K562 (cell line): Measurements from ENCODE around the gene ELP5. TPM values are rescaled to one million over a fixed set of nuclear protein-coding genes. Genes with fewer than 3 reads are reported as not detected.
A peak's percentile ranks its signal among the peaks of the same experiment; 100 is the strongest.

Experiments
- CEBPG ChIP-seq, 3 experiments: fragments of 200-800 bp in 1 of 3; sonication (Bioruptor generic) in 1 of 3; sonication (generic) in 1 of 3; formaldehyde crosslinking in 1 of 3; IDR thresholded peaks in 2 of 3; conservative IDR thresholded peaks in 1 of 3; 2 replicates each; pipeline versions ENCODE4 v1.6.1 to v1.8.0; 2016 to 2022; ENCODE audit warnings: missing compliant biosample characterization in 2 of 3, missing genetic modification characterization in 2 of 3, mild to moderate bottlenecking in 1 of 3, missing genetic modification reagents in 1 of 3
- CREM ChIP-seq: IDR thresholded peaks from 2 replicates; pipeline ENCODE4 v1.6.1; 2014; ENCODE audit warnings: antibody characterized with exemption, low read depth
- ESRRB ChIP-seq: fragments of 250-450 bp; sonication (Bioruptor Pico); IDR thresholded peaks from 2 replicates; pipeline ENCODE4 v1.5.0; 2020; ENCODE audit warnings: mild to moderate bottlenecking, moderate library complexity, borderline replicate concordance
- IRF1 ChIP-seq: sonication (generic); formaldehyde crosslinking; IDR thresholded peaks from 2 replicates; pipeline ENCODE4 v1.8.0; 2022; ENCODE audit warnings: missing genetic modification reagents, mild to moderate bottlenecking, borderline replicate concordance
- MCM5 ChIP-seq: fragments of 450-650 bp; IDR thresholded peaks from 2 replicates; pipeline ENCODE4 v1.6.1; 2016; ENCODE audit warnings: low read depth
- NFATC3 ChIP-seq: fragments of 450-650 bp; IDR thresholded peaks from 2 replicates; pipeline ENCODE4 v1.6.1; 2017; ENCODE audit warnings: mild to moderate bottlenecking
- PHF21A ChIP-seq: fragments of 450-650 bp; IDR thresholded peaks from 2 replicates; pipeline ENCODE4 v1.6.1; 2017; ENCODE audit warnings: low read depth, borderline replicate concordance
- PTBP1 ChIP-seq: fragments of 200-400 bp; formaldehyde crosslinking; IDR thresholded peaks from 2 replicates; pipeline ENCODE4 v1.6.1; 2017; ENCODE audit warnings: low read depth, low read length
- RHOXF2B ChIP-seq: fragments of 250-450 bp; sonication (Bioruptor Pico); conservative IDR thresholded peaks from 2 replicates; pipeline ENCODE4 v1.5.1; 2021
- ZBTB8A ChIP-seq: fragments of 450-650 bp; IDR thresholded peaks from 2 replicates; pipeline ENCODE4 v1.6.1; 2018; ENCODE audit warnings: mild to moderate bottlenecking, moderate library complexity; ENCODE audit not compliant: partially characterized antibody
- ZFP91 ChIP-seq: sonication (generic); formaldehyde crosslinking; IDR thresholded peaks from 2 replicates; pipeline ENCODE4 v1.8.0; 2022; ENCODE audit warnings: mild to moderate bottlenecking, missing genetic modification reagents
- ZNF584 ChIP-seq: fragments of 200-800 bp; sonication (Bioruptor generic); IDR thresholded peaks from 2 replicates; pipeline ENCODE4 v1.6.1; 2016; ENCODE audit warnings: low read depth, mild to moderate bottlenecking, missing genetic modification characterization, missing compliant biosample characterization
- ZNF766 ChIP-seq: fragments of 200-800 bp; sonication (Bioruptor generic); conservative IDR thresholded peaks from 2 replicates; pipeline ENCODE4 v1.6.1; 2016; ENCODE audit warnings: missing genetic modification characterization, missing compliant biosample characterization
- polyA plus RNA-seq, 8 experiments: library from polyadenylated mRNA; depleted of rRNA in 4 of 8; stranded (reverse) in 5 of 8; unstranded in 3 of 8; fragments of >200 nt; fragmentation: Nextera tagmentation in 2 of 8; fragmentation: Illumina TruSeq in 1 of 8; extraction: Ambion mirVana in 2 of 8; extraction: Trizol in 1 of 8; gene quantifications; 2 replicates each; pipeline versions ENCODE4 v1.2.1 to v1.2.3, GENCODE V29; 2011 to 2014; ENCODE audit warnings: inconsistent platforms in 1 of 8, missing spikeins in 1 of 8
- total RNA-seq, 7 experiments: library from RNA; depleted of rRNA in 6 of 7; stranded (reverse); fragments of >200 nt in 6 of 7; fragmentation: Illumina TruSeq in 2 of 7; extraction: Trizol in 2 of 7; gene quantifications; 2 replicates each; pipeline versions ENCODE4 v1.2.1 to v1.2.3, GENCODE V29; 2011 to 2021; ENCODE audit warnings: low replicate concordance in 1 of 7
- TF ChIP-seq, protein P1 (sequence below): fragments of 250-450 bp; sonication (Bioruptor Pico); IDR thresholded peaks from 2 replicates; pipeline ENCODE4 v1.4.0; 2020; ENCODE audit warnings: mild to moderate bottlenecking, moderate library complexity
- TF ChIP-seq, protein P2 (sequence below): sonication (generic); formaldehyde crosslinking; IDR thresholded peaks from 2 replicates; pipeline ENCODE4 v1.8.0; 2023; ENCODE audit warnings: missing genetic modification reagents, mild to moderate bottlenecking, borderline replicate concordance

ELP5 gene
- total and polyA plus RNA-seq, 9 of the 15 experiments (the other 6 are each of a cell fraction or from before 2014, with no cell fraction given): 25.7 to 77.9 (median 52.9) TPM

DNA sequence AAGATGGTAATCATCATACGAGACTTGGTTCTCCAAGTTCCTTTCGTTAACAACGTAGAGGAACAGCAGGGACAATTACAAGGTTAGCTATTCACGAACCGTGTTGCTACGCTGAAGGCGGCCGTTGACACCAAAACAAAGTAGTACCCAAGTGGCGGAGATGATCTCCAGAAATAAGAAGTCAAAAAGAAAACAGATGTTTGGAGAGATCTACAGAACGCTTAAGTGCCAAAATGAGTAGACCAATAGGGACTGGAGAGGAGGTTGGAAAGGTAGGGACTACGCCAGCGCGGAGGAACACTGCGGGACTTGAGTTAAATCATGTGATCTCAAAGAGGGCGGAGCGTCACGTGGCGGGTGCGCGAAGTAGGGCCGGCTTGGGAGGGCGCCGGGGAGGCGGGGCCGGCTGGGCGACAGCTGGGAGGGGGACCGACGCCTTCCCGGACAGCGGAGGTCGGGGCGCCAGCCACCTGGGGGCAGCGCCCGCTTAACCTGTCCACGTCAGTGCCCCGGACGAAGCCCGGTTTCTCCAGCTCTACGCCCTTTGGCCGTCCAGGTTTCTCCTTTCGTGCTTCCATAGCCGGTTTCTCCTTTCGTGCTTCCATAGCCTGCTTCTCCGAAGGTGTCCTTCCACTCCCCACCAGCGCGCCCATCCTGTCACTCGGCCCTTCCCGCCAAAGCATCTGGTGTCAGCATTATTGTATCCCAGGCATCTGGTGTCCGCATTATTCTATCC is 9.1 kb upstream of the ELP5 start (continued):
- TF ChIP-seq, protein P1, sequence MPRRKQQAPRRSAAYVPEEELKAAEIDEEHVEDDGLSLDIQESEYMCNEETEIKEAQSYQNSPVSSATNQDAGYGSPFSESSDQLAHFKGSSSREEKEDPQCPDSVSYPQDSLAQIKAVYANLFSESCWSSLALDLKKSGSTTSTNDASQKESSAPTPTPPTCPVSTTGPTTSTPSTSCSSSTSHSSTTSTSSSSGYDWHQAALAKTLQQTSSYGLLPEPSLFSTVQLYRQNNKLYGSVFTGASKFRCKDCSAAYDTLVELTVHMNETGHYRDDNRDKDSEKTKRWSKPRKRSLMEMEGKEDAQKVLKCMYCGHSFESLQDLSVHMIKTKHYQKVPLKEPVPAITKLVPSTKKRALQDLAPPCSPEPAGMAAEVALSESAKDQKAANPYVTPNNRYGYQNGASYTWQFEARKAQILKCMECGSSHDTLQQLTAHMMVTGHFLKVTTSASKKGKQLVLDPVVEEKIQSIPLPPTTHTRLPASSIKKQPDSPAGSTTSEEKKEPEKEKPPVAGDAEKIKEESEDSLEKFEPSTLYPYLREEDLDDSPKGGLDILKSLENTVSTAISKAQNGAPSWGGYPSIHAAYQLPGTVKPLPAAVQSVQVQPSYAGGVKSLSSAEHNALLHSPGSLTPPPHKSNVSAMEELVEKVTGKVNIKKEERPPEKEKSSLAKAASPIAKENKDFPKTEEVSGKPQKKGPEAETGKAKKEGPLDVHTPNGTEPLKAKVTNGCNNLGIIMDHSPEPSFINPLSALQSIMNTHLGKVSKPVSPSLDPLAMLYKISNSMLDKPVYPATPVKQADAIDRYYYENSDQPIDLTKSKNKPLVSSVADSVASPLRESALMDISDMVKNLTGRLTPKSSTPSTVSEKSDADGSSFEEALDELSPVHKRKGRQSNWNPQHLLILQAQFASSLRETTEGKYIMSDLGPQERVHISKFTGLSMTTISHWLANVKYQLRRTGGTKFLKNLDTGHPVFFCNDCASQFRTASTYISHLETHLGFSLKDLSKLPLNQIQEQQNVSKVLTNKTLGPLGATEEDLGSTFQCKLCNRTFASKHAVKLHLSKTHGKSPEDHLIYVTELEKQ (CRISPR knock-in tag): no peak
- TF ChIP-seq ZBTB8A (no peak), PTBP1 (no peak), CEBPG (CRISPR knock-in tag; IDR thresholded peaks at IDR 0.05) (no peak), CEBPG (tag; conservative IDR thresholded peaks at IDR 0.05 in 1 of 2, IDR thresholded peaks at IDR 0.05 in 1 of 2) (no peak), ZNF584 (no peak), IRF1 (CRISPR knock-in tag) (no peak), ESRRB (CRISPR knock-in tag) (no peak), ZFP91 (CRISPR knock-in tag) (no peak), NFATC3 (0 out of 2 replicates have a peak, but pooled peaks have one; percentile 68), RHOXF2B (CRISPR knock-in tag) (no peak), ZNF766 (CRISPR knock-in tag) (no peak), MCM5 (no peak), CREM (peak; percentile 83), PHF21A (peak; percentile 67; the same call in 1 of the 2 replicates)
- TF ChIP-seq, protein P2, sequence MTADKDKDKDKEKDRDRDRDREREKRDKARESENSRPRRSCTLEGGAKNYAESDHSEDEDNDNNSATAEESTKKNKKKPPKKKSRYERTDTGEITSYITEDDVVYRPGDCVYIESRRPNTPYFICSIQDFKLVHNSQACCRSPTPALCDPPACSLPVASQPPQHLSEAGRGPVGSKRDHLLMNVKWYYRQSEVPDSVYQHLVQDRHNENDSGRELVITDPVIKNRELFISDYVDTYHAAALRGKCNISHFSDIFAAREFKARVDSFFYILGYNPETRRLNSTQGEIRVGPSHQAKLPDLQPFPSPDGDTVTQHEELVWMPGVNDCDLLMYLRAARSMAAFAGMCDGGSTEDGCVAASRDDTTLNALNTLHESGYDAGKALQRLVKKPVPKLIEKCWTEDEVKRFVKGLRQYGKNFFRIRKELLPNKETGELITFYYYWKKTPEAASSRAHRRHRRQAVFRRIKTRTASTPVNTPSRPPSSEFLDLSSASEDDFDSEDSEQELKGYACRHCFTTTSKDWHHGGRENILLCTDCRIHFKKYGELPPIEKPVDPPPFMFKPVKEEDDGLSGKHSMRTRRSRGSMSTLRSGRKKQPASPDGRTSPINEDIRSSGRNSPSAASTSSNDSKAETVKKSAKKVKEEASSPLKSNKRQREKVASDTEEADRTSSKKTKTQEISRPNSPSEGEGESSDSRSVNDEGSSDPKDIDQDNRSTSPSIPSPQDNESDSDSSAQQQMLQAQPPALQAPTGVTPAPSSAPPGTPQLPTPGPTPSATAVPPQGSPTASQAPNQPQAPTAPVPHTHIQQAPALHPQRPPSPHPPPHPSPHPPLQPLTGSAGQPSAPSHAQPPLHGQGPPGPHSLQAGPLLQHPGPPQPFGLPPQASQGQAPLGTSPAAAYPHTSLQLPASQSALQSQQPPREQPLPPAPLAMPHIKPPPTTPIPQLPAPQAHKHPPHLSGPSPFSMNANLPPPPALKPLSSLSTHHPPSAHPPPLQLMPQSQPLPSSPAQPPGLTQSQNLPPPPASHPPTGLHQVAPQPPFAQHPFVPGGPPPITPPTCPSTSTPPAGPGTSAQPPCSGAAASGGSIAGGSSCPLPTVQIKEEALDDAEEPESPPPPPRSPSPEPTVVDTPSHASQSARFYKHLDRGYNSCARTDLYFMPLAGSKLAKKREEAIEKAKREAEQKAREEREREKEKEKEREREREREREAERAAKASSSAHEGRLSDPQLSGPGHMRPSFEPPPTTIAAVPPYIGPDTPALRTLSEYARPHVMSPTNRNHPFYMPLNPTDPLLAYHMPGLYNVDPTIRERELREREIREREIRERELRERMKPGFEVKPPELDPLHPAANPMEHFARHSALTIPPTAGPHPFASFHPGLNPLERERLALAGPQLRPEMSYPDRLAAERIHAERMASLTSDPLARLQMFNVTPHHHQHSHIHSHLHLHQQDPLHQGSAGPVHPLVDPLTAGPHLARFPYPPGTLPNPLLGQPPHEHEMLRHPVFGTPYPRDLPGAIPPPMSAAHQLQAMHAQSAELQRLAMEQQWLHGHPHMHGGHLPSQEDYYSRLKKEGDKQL (CRISPR knock-in tag): no peak
